ENCODE data around the gene VAV2. TPM values are rescaled to one million over a fixed set of nuclear protein-coding genes. Genes with fewer than 3 reads are reported as not detected.

Gene VAV2
- total RNA-seq, 1 experiment from 2014 or later, result 24.7 TPM

GRCh38 chr9:133836818-133837217 is 155.3 kb downstream of the VAV2 start:
- DNase-seq (ENCODE audit: low read depth, low spot score) (no peak), ATAC-seq (no peak)
- TF ChIP-seq SIN3A (IDR thresholded peaks at IDR 0.05; ENCODE audit: borderline replicate concordance, insufficient read depth, low read depth, low read length) (no peak), TCF7L2 (IDR thresholded peaks at IDR 0.05; ENCODE audit: low read depth, low read length) (no peak), REST (IDR thresholded peaks at IDR 0.05; ENCODE audit: insufficient read depth in 1 of 2, low read depth in 2 of 2, low read length in 1 of 2) (no peak), POLR2AphosphoS5 (IDR thresholded peaks at IDR 0.05; ENCODE audit: low read depth, low read length) (no peak), CTCF (IDR thresholded peaks at IDR 0.05) (no peak)
- H3K27ac ChIP-seq (ENCODE audit: low read length), result no peak overlapping the region
- no peak overlapping the region for H3K4me3 ChIP-seq (ENCODE audit: low read depth in 2 of 2, low read length in 2 of 2)
- H3K4me1 ChIP-seq (ENCODE audit: control insufficient read depth, insufficient read depth, low read length), result no peaks in the 10 kb centered on the region
- no peaks in the 10 kb centered on the region for H3K9me3 ChIP-seq (ENCODE audit: control insufficient read depth, insufficient read depth, low read depth, low read length)
- intact Hi-C loops (cut with micrococcal nuclease; ENCODE audit: unreplicated experiment) (no loop called here), in situ Hi-C loops (cut with HindIII; ENCODE audit: low pct_unique_long_range_greater_than_20kb, low sequenced_read_pairs) (no loop called here)
- H3K27me3 ChIP-seq (ENCODE audit: control insufficient read depth, insufficient read depth, low read length), result no peaks in the 10 kb centered on the region
- ChIA-PET POLR2A (no interaction called here), CTCF (no interaction called here)
- H3K36me3 ChIP-seq (ENCODE audit: control insufficient read depth, insufficient read depth, low read length), result no peaks in the 10 kb centered on the region
- BruUV-seq (replicated peaks), result no TSS peak

GRCh38 chr9:133836001-133836758 is 155.9 kb downstream of the VAV2 start:
- ATAC-seq (no peak), DNase-seq (ENCODE audit: low read depth, low spot score) (no peak)
- Histone ChIP-seq H3K27ac (ENCODE audit: low read length) (no peak overlapping the region), H3K36me3 (ENCODE audit: control insufficient read depth, insufficient read depth, low read length) (no peaks in the 10 kb centered on the region), H3K9me3 (ENCODE audit: control insufficient read depth, insufficient read depth, low read depth, low read length) (no peaks in the 10 kb centered on the region), H3K27me3 (ENCODE audit: control insufficient read depth, insufficient read depth, low read length) (no peaks in the 10 kb centered on the region), H3K4me3 (ENCODE audit: low read depth in 2 of 2, low read length in 2 of 2) (no peak overlapping the region), H3K4me1 (ENCODE audit: control insufficient read depth, insufficient read depth, low read length) (no peaks in the 10 kb centered on the region)
- intact Hi-C loops (cut with micrococcal nuclease; ENCODE audit: unreplicated experiment) (no loop called here), in situ Hi-C loops (cut with HindIII; ENCODE audit: low pct_unique_long_range_greater_than_20kb, low sequenced_read_pairs) (no loop called here)
- POLR2A ChIA-PET, result no interaction called here
- TF ChIP-seq POLR2AphosphoS5 (IDR thresholded peaks at IDR 0.05; ENCODE audit: low read depth, low read length) (no peak), SIN3A (IDR thresholded peaks at IDR 0.05; ENCODE audit: borderline replicate concordance, insufficient read depth, low read depth, low read length) (no peak), TCF7L2 (IDR thresholded peaks at IDR 0.05; ENCODE audit: low read depth, low read length) (no peak), CTCF (IDR thresholded peaks at IDR 0.05) (no peak), REST (IDR thresholded peaks at IDR 0.05; ENCODE audit: insufficient read depth in 1 of 2, low read depth in 2 of 2, low read length in 1 of 2) (no peak)
- no TSS peak for BruUV-seq (replicated peaks)
- CTCF ChIA-PET, result no interaction called here
